OCI-LY7 (cell line): ENCODE data around the gene IMMP2L. TPM values are rescaled to one million over a fixed set of nuclear protein-coding genes. Genes with fewer than 3 reads are reported as not detected.

Experiments used
- BruUV-seq: library from RNA; stranded (reverse); fragments of 400-500 nt; replicated peaks from 2 replicates; lab custom pipeline; 2021; lab: Mats Ljungman, UMichigan
- CTCF ChIA-PET: fragments of 300-600 bp; sonication (Branson Sonifier 250); formaldehyde crosslinking; loops from one replicate; lab custom pipeline; 2022; ENCODE audit warnings: antibody characterized with exemption; ENCODE audit not compliant: unreplicated experiment; lab: Charles Lee
- POLR2A ChIA-PET: fragments of 300-600 bp; sonication (Branson Sonifier 250); formaldehyde crosslinking; loops from one replicate; lab custom pipeline; 2022; ENCODE audit warnings: antibody characterized with exemption; lab: Charles Lee
- DNase-seq: peaks from one replicate; pipeline ENCODE4 v3.0.0-alpha.2; 2015; ENCODE audit warnings: low spot score
- H2AFZ ChIP-seq: fragments of 200-600 bp; sonication (generic), shearing (Covaris generic); 2 replicates; pipeline ENCODE4 v1.6.1; 2014; ENCODE audit warnings: mild to moderate bottlenecking, antibody characterized with exemption, low read length, moderate library complexity
- H3K27ac ChIP-seq: fragments of 200-600 bp; sonication (generic); 2 replicates; pipeline ENCODE4 v1.5.1; 2014; ENCODE audit warnings: mixed run types, low read depth, mild to moderate bottlenecking, moderate library complexity, low read length, inconsistent platforms; ENCODE audit not compliant: poor library complexity, severe bottlenecking
- H3K36me3 ChIP-seq: fragments of 200-600 bp; sonication (generic); 2 replicates; pipeline ENCODE4 v1.6.1; 2014; ENCODE audit warnings: mild to moderate bottlenecking, antibody characterized with exemption, low read length, moderate library complexity, mixed read lengths; ENCODE audit not compliant: insufficient read depth
- H3K4me1 ChIP-seq: fragments of 200-600 bp; sonication (generic); 2 replicates; pipeline ENCODE4 v1.5.1; 2014; ENCODE audit warnings: mild to moderate bottlenecking, low read length; ENCODE audit not compliant: insufficient read depth, poor library complexity, severe bottlenecking
- H3K4me2 ChIP-seq: fragments of 200-600 bp; sonication (generic); 2 replicates; pipeline ENCODE4 v1.6.1; 2014; ENCODE audit warnings: mild to moderate bottlenecking, low read length
- H3K4me3 ChIP-seq: fragments of 200-600 bp; sonication (generic); 2 replicates; pipeline ENCODE4 v1.5.1; 2014; ENCODE audit warnings: mild to moderate bottlenecking, low read depth, low read length; ENCODE audit not compliant: poor library complexity, severe bottlenecking
- H3K79me2 ChIP-seq: fragments of 200-600 bp; sonication (generic); 2 replicates; pipeline ENCODE4 v1.6.1; 2016; ENCODE audit warnings: low read depth, mild to moderate bottlenecking, low read length, moderate library complexity, mixed read lengths; ENCODE audit not compliant: insufficient read depth
- H3K9me2 ChIP-seq: fragments of 200-600 bp; sonication (generic); 2 replicates; pipeline ENCODE4 v1.6.1; 2016; ENCODE audit warnings: mild to moderate bottlenecking, low read length, mixed read lengths; ENCODE audit not compliant: insufficient read depth
- H3K9me3 ChIP-seq: fragments of 200-600 bp; sonication (generic); 2 replicates; pipeline ENCODE4 v1.6.1; 2014; ENCODE audit warnings: mild to moderate bottlenecking, mixed run types, low read length, mixed read lengths
- H4K20me1 ChIP-seq: fragments of 200-600 bp; sonication (generic); 2 replicates; pipeline ENCODE4 v1.6.1; 2014; ENCODE audit warnings: mild to moderate bottlenecking, antibody characterized with exemption, low read length, moderate library complexity, mixed read lengths; ENCODE audit not compliant: insufficient read depth
- EZH2phosphoT487 ChIP-seq: fragments of 200-600 bp; sonication (generic); IDR thresholded peaks from 2 replicates; pipeline ENCODE4 v1.6.1; 2018; ENCODE audit warnings: low read depth, borderline replicate concordance, mild to moderate bottlenecking, mixed run types, antibody characterized with exemption, low read length, moderate library complexity, mixed read lengths
- intact Hi-C: fragments of 100-400 bp; cut with micrococcal nuclease; formaldehyde crosslinking; loops from one replicate; pipeline ENCODE4 v1.10.0; 2022; ENCODE audit not compliant: unreplicated experiment
- total RNA-seq, 2 experiments: library from RNA; depleted of rRNA in 1 of 2; stranded (reverse); fragments of >200 nt in 1 of 2; shearing (Covaris generic) in 1 of 2; gene quantifications; 2 replicates each; pipeline ENCODE4 v1.2.3, GENCODE V29; 2014 to 2022
- TF ChIP-seq, protein P1 (sequence below): fragments of 200-600 bp; sonication (generic); conservative IDR thresholded peaks from 2 replicates; pipeline ENCODE4 v1.5.1; 2014; ENCODE audit warnings: mild to moderate bottlenecking, antibody characterized with exemption, low read length, moderate library complexity, mixed read lengths

Gene IMMP2L
- total RNA-seq, 2 experiments from 2014 or later, result 8.0 to 25.4 TPM

DNA sequence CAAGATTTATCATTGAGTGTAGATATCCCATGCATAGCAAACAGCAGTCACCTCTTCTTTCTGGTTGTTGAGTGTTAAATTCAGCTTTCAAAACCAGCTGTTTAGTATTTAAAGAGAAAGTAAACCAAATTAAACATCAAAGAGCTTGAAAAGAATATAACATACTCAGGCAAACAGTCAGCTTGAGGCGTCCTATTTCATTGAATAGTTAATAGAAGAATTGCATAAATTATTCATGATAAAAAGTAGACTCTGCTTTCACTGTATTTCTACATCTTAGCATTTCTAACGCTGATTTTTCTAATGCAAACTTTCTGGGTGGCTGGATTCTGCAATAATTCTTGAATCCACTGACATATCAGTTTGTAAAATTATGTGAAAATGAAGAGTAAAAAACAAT lies 935.9 kb downstream of the IMMP2L start:
- Histone ChIP-seq H4K20me1 (no peaks in the 10 kb centered on the region), H3K36me3 (no peaks in the 10 kb centered on the region), H2AFZ (no peak overlapping the region), H3K9me3 (no peaks in the 10 kb centered on the region), H3K4me1 (no peaks in the 10 kb centered on the region), H3K4me2 (no peak overlapping the region), H3K79me2 (no peaks in the 10 kb centered on the region), H3K9me2 (no peaks in the 10 kb centered on the region), H3K27ac (no peak overlapping the region), H3K4me3 (no peak overlapping the region)
- DNase-seq, result no peak
- CTCF ChIA-PET, result no interaction called here
- intact Hi-C loops, result no loop called here
- TF ChIP-seq, protein P1, sequence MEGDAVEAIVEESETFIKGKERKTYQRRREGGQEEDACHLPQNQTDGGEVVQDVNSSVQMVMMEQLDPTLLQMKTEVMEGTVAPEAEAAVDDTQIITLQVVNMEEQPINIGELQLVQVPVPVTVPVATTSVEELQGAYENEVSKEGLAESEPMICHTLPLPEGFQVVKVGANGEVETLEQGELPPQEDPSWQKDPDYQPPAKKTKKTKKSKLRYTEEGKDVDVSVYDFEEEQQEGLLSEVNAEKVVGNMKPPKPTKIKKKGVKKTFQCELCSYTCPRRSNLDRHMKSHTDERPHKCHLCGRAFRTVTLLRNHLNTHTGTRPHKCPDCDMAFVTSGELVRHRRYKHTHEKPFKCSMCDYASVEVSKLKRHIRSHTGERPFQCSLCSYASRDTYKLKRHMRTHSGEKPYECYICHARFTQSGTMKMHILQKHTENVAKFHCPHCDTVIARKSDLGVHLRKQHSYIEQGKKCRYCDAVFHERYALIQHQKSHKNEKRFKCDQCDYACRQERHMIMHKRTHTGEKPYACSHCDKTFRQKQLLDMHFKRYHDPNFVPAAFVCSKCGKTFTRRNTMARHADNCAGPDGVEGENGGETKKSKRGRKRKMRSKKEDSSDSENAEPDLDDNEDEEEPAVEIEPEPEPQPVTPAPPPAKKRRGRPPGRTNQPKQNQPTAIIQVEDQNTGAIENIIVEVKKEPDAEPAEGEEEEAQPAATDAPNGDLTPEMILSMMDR, result no peak
- no peak for TF ChIP-seq EZH2phosphoT487
- no TSS peak for BruUV-seq
- POLR2A ChIA-PET, result no interaction called here

DNA sequence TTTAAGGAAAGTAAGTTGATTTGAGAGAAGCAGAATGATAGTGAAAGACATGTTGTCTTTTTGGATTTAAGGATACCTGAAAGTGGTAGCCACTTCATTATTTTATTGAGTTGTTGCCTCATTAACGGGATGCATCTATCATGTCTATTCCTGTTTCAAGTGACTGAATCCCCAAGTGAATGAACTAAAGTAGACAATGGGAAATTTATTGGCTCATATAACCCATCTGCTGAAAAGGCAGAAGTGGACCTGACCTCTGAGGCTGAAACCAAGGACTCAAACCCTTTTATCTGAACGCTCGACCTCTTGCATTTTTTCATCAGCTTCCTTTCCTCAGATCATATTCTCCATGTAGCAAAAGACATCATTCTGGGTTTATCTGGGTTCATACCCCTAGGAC lies 937.0 kb downstream of the IMMP2L start:
- Histone ChIP-seq H3K36me3 (no peaks in the 10 kb centered on the region), H3K9me2 (no peaks in the 10 kb centered on the region), H3K4me3 (no peak overlapping the region), H3K27ac (no peak overlapping the region), H3K4me2 (no peak overlapping the region), H4K20me1 (no peaks in the 10 kb centered on the region), H3K4me1 (no peaks in the 10 kb centered on the region), H3K9me3 (no peaks in the 10 kb centered on the region), H2AFZ (no peak overlapping the region), H3K79me2 (no peaks in the 10 kb centered on the region)
- BruUV-seq, result no TSS peak
- intact Hi-C loops, result no loop called here
- CTCF ChIA-PET, result no interaction called here
- TF ChIP-seq, protein P1, result no peak
- TF ChIP-seq EZH2phosphoT487, result no peak
- no peak for DNase-seq
- POLR2A ChIA-PET, result interaction anchor here (0.6 to 0.7 kb wide), 2 partner anchors 9 to 19 kb away, joined by 3 to 5 read pairs; no protein-coding TSS in a partner anchor

DNA sequence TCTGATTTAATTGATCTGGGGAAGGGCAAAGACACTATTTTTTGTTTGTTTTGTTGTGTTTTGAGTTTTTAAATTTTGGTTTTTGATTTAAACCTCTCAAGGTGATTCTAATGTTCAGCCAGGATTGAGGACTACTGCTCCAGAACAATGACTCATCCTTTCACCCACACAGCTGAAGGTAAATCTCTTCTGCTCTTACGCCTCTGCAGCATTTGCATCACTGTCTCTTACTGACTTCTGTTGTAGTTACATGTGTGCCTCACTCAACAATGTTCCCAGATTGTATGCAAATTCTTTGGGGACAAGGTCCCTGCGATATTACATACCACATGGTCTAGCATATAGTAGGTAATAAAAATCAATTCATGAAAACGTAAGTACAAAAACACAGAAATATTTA lies 938.9 kb downstream of the IMMP2L start:
- no peaks in the 10 kb centered on the region for H3K4me1 ChIP-seq
- H3K4me3 ChIP-seq, result no peak overlapping the region
- no peak for DNase-seq
- no TSS peak for BruUV-seq
- H4K20me1 ChIP-seq, result no peaks in the 10 kb centered on the region
- H3K79me2 ChIP-seq, result no peaks in the 10 kb centered on the region
- POLR2A ChIA-PET, result no interaction called here
- H3K27ac ChIP-seq, result no peak overlapping the region
- H3K9me2 ChIP-seq, result no peaks in the 10 kb centered on the region
- intact Hi-C loops, result no loop called here
- CTCF ChIA-PET, result no interaction called here
- H3K9me3 ChIP-seq, result no peaks in the 10 kb centered on the region
- H3K4me2 ChIP-seq, result no peak overlapping the region
- TF ChIP-seq EZH2phosphoT487, result no peak
- TF ChIP-seq, protein P1, result no peak
- H3K36me3 ChIP-seq, result no peaks in the 10 kb centered on the region
- H2AFZ ChIP-seq, result no peak overlapping the region
